GM12878 (cell line): Measurements from ENCODE around the gene C6orf89. TPM values are rescaled to one million over a fixed set of nuclear protein-coding genes. Genes with fewer than 3 reads are reported as not detected.

Experiments used
- ATAC-seq: fragments of 200-7000 bp; cut with Tn5 transposase; 3 replicates; pipeline ENCODE4 v1.9.1; 2020; ENCODE audit warnings: mild to moderate bottlenecking, moderate library complexity
- BruUV-seq: library from RNA; stranded (reverse); fragments of 400-500 nt; replicated peaks from 2 replicates; lab custom pipeline; 2021; lab: Mats Ljungman, UMichigan
- CTCF ChIA-PET: fragments of 300-600 bp; sonication (Branson Sonifier 250); formaldehyde crosslinking; extraction: SDS; loops from one replicate; lab custom pipeline; 2021; ENCODE audit warnings: inconsistent platforms; lab: Yijun Ruan, JAX
- POLR2A ChIA-PET: fragments of 350-600 bp; formaldehyde crosslinking; extraction: SDS; loops from one replicate; lab custom pipeline; 2021; ENCODE audit warnings: inconsistent platforms; lab: Charles Lee
- RAD21 ChIA-PET: fragments of 300-600 bp; sonication (Branson Sonifier 250); formaldehyde crosslinking; loops from one replicate; lab custom pipeline; 2023; ENCODE audit warnings: antibody characterized with exemption; ENCODE audit not compliant: unreplicated experiment; lab: Charles Lee
- SMC1A ChIA-PET: fragments of 300-600 bp; sonication (Branson Sonifier 250); formaldehyde crosslinking; loops from one replicate; lab custom pipeline; 2023; ENCODE audit not compliant: unreplicated experiment, uncharacterized antibody; lab: Charles Lee
- DNase-seq: peaks from one replicate; pipeline ENCODE4 v3.0.0-alpha.2; 2011; ENCODE audit warnings: low read depth, low spot score
- FAIRE-seq: peaks from 3 replicates; lab custom pipeline; 2011; peaks lifted over from hg19 to GRCh38; lab: Jason Lieb, UNC
- H2AFZ ChIP-seq: 2 replicates; pipeline ENCODE4 v1.6.0; 2011; ENCODE audit warnings: low read depth, low read length, control low read depth; ENCODE audit not compliant: control insufficient read depth
- H3K27ac ChIP-seq: 2 replicates; pipeline ENCODE4 v1.5.1; 2011; ENCODE audit warnings: control low read depth; ENCODE audit not compliant: control insufficient read depth, insufficient read depth
- H3K27me3 ChIP-seq, 2 experiments: replicated peaks in 1 of 2; 2 replicates each; pipeline versions ENCODE4 v1.6.0 to v1.6.1; 2011; ENCODE audit warnings: low read length in 1 of 2; ENCODE audit not compliant: control insufficient read depth in 2 of 2, insufficient read depth in 2 of 2
- H3K36me3 ChIP-seq, 2 experiments: 2 replicates each; pipeline ENCODE4 v1.5.1; 2011; ENCODE audit warnings: low read length in 1 of 2; ENCODE audit not compliant: control insufficient read depth in 2 of 2, insufficient read depth in 2 of 2
- H3K4me1 ChIP-seq: 2 replicates; pipeline ENCODE4 v1.6.1; 2011; ENCODE audit warnings: mild to moderate bottlenecking, low read length, moderate library complexity, mixed read lengths; ENCODE audit not compliant: control insufficient read depth, insufficient read depth
- H3K4me2 ChIP-seq: 2 replicates; pipeline ENCODE4 v1.6.0; 2011; ENCODE audit warnings: control low read depth; ENCODE audit not compliant: control insufficient read depth, insufficient read depth
- H3K4me3 ChIP-seq: fragments of 200-600 bp; sonication (generic); 2 replicates; pipeline ENCODE4 v1.5.1; 2016
- H3K79me2 ChIP-seq: 2 replicates; pipeline ENCODE4 v1.6.0; 2011; ENCODE audit warnings: low read length; ENCODE audit not compliant: control insufficient read depth, insufficient read depth
- H3K9ac ChIP-seq: 2 replicates; pipeline ENCODE4 v1.8.0; 2011; ENCODE audit warnings: low read length, control low read depth, mixed read lengths; ENCODE audit not compliant: control insufficient read depth, insufficient read depth
- H3K9me3 ChIP-seq: replicated peaks from 3 replicates; pipeline ENCODE4 v1.5.1; 2011; ENCODE audit warnings: mild to moderate bottlenecking, low read length; ENCODE audit not compliant: control insufficient read depth, insufficient read depth
- H4K20me1 ChIP-seq: 2 replicates; pipeline ENCODE4 v1.6.0; 2011; ENCODE audit not compliant: control insufficient read depth, insufficient read depth
- BMI1 ChIP-seq: fragments of 450-650 bp; IDR thresholded peaks from 2 replicates; pipeline ENCODE4 v1.6.1; 2016; ENCODE audit warnings: mild to moderate bottlenecking, moderate library complexity, borderline replicate concordance
- CBFB ChIP-seq: IDR thresholded peaks from 2 replicates; pipeline ENCODE4 v1.6.1; 2016; ENCODE audit warnings: antibody characterized with exemption, low read depth
- IRF4 ChIP-seq: IDR thresholded peaks from 2 replicates; pipeline ENCODE4 v1.6.1; 2011; ENCODE audit warnings: low read depth, low read length
- MTA3 ChIP-seq: IDR thresholded peaks from 2 replicates; pipeline ENCODE4 v1.6.1; 2012; ENCODE audit warnings: low read length, inconsistent platforms, borderline replicate concordance
- MXI1 ChIP-seq: fragments of 150-350 bp; IDR thresholded peaks from 2 replicates; pipeline ENCODE4 v1.6.1; 2011; ENCODE audit warnings: low read depth, mild to moderate bottlenecking, inconsistent platforms, low read length, improper control_type of control experiment
- MYC ChIP-seq: IDR thresholded peaks from 2 replicates; pipeline ENCODE4 v1.6.1; 2011; ENCODE audit warnings: mild to moderate bottlenecking, low read length, moderate library complexity, inconsistent platforms; ENCODE audit not compliant: insufficient read depth, insufficient replicate concordance, insufficient read length, severe bottlenecking
- SMAD1 ChIP-seq: fragments of 450-650 bp; IDR thresholded peaks from 2 replicates; pipeline ENCODE4 v1.6.1; 2018; ENCODE audit warnings: mild to moderate bottlenecking, low read depth; ENCODE audit not compliant: partially characterized antibody
- WGBS: methylation state at CpG from one replicate; pipeline ENCODE4 v1.1.6; 2016; ENCODE audit warnings: low lambda C conversion rate; ENCODE audit not compliant: insufficient replicate concordance, insufficient coverage; ENCODE audit errors: missing lambda C conversion rate; 5-methylcytosine and 5-hydroxymethylcytosine counted together
- in situ Hi-C: fragments of 300-500 bp; cut with MboI; formaldehyde crosslinking; loops from 9 replicates; pipeline ENCODE4 v1.14.3; 2018; ENCODE audit warnings: mixed read lengths
- intact Hi-C: fragments of 100-400 bp; cut with micrococcal nuclease; formaldehyde crosslinking; loops from one replicate; pipeline ENCODE4 v1.14.2; 2022; ENCODE audit not compliant: unreplicated experiment
- polyA plus RNA-seq, 11 experiments: library from polyadenylated mRNA; depleted of rRNA in 4 of 11; unstranded in 6 of 11; stranded (reverse) in 5 of 11; fragments of >200 nt; fragmentation: Nextera tagmentation in 4 of 11; fragmentation: Illumina TruSeq in 1 of 11; extraction: Ambion mirVana in 4 of 11; extraction: Trizol in 1 of 11; gene quantifications; 1 replicate in 1 of 11; 2 replicates in 10 of 11; pipeline versions ENCODE4 v1.2.1 to v1.2.3, GENCODE V29; 2011 to 2016; ENCODE audit warnings: inconsistent platforms in 2 of 11, missing spikeins in 2 of 11, low read depth in 1 of 11
- total RNA-seq, 4 experiments: library from RNA; depleted of rRNA in 3 of 4; stranded (reverse); fragments of >200 nt in 3 of 4; fragmentation: Illumina TruSeq in 1 of 4; extraction: Trizol in 1 of 4; gene quantifications; 2 replicates each; pipeline versions ENCODE4 v1.2.1 to v1.2.3, GENCODE V29; 2013 to 2021
- TF ChIP-seq, protein P1 (sequence below): IDR thresholded peaks from 2 replicates; pipeline ENCODE4 v1.6.1; 2011; ENCODE audit warnings: low read depth, mild to moderate bottlenecking, low read length, moderate library complexity, borderline replicate concordance; ENCODE audit errors: extremely low read depth
- TF ChIP-seq, protein P2 (sequence below): fragments of 150-350 bp; IDR thresholded peaks from 2 replicates; pipeline ENCODE4 v1.6.1; 2016; ENCODE audit warnings: low read depth, low read length
- TF ChIP-seq, protein P3 (sequence below): IDR thresholded peaks from 2 replicates; pipeline ENCODE4 v1.6.1; 2011; ENCODE audit warnings: mild to moderate bottlenecking, low read depth, low read length, moderate library complexity; ENCODE audit not compliant: insufficient replicate concordance

C6orf89 gene
- total and polyA plus RNA-seq, 10 of the 15 experiments (the other 5 are each of a cell fraction or from before 2014, with no cell fraction given) = 10.8 to 42.7 (median 28.6) TPM

DNA sequence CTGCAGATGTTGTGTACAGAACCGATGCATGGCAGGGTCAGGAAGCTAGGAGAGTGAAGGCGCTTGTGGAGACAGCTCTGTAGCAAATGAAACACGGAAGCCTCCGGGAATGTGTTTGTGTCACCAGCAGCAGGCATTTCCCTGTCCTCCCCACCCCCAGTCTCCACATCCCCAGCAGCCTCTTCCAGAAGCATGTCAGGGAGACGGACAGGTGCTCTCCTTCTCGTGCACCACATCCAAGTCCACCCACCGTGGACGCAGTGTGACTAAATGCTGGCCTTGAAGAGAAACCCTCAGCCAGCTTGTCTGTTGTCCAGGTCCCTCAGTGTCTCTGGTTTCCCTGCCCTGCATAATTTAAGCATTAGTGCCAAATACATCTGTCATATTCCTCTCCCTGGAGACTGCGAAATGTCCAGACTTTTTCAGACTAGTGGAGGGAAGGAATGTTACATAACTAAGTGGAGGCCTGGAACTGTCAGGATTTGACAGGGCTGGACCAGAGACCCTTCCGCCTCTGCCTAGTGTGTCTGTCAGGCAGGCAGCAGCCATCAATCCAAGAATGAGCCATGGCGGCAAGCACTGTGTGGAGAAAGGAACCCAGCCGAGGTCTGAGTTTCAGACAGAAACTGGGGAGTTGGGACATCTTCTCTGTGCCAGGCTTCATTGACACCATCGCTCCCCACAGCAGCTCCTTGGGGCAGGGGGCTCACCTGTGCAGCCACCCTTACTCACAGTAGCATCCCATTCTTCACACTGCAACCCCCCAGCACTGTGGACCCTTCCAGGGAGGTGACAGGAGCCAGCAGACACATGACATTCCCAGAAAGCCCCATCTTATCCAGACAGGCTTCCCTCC is 42.2 kb downstream of the C6orf89 start:
- Histone ChIP-seq H3K9me3 (no peaks in the 10 kb centered on the region), H3K4me3 (no peak overlapping the region), H3K27ac (no peak overlapping the region), H3K79me2 (no peaks in the 10 kb centered on the region), H3K4me1 (peaks cover 12% of the 10 kb centered on the region), H4K20me1 (no peaks in the 10 kb centered on the region), H3K36me3 (peaks cover 0 to 12% of the 10 kb centered on the region in 2 experiments; a peak in 1 of 4 replicates), H2AFZ (no peak overlapping the region), H3K4me2 (no peak overlapping the region), H3K27me3 (no peaks in the 10 kb centered on the region), H3K9ac (no peak overlapping the region)
- in situ Hi-C loops = no loop called here
- DNase-seq (no peak), ATAC-seq (no peak), FAIRE-seq (no peak)
- ChIA-PET SMC1A (interaction anchor here (0.8 to 1.0 kb wide), 2 partner anchors 18 to 28 kb away, joined by 3 read pairs; no protein-coding TSS in a partner anchor), CTCF (interaction anchor here (1.5 to 2.4 kb wide), 2 partner anchors 49 to 91 kb away, joined by 3 to 9 read pairs; no protein-coding TSS in a partner anchor), RAD21 (no interaction called here), POLR2A (no interaction called here)
- no TSS peak for BruUV-seq
- intact Hi-C loops = loop anchor here (1.0 kb wide), 1 partner anchor 43 kb away; the partner anchor contains the start of gene C6orf89
- 93% methylated on average over 13 of the region's 13 CpGs for WGBS
- TF ChIP-seq BMI1 (no peak), MXI1 (no peak)

DNA sequence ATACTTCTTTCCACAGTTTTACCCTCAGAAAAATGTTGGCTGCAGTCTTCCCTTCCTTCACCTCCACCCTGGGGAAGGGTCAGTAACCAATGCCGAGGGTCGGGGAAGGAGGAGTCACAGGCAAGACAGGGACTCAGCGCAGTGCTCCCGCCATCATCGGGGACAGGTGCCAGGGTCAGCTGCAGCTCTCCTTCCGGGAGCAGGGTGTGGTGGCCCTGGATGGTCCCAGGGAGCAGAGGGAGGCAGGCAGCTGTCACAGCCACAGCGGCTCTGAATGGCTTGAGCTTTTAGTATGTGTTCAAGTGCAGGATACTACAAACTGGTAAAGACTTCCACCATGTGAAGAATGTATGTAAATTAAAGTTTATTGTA is 42.8 kb downstream of the C6orf89 start:
- FAIRE-seq (no peak), ATAC-seq (no peak), DNase-seq (no peak)
- Histone ChIP-seq H2AFZ (no peak overlapping the region), H3K9ac (no peak overlapping the region), H3K4me3 (no peak overlapping the region), H3K79me2 (no peaks in the 10 kb centered on the region), H4K20me1 (no peaks in the 10 kb centered on the region), H3K36me3 (peaks cover 0 to 7% of the 10 kb centered on the region in 2 experiments; a peak in 1 of 4 replicates), H3K4me2 (no peak overlapping the region), H3K27me3 (no peaks in the 10 kb centered on the region), H3K9me3 (no peaks in the 10 kb centered on the region), H3K27ac (no peak overlapping the region), H3K4me1 (peaks cover 12% of the 10 kb centered on the region)
- intact Hi-C loops (no loop called here), in situ Hi-C loops (no loop called here)
- ChIA-PET POLR2A (no interaction called here), RAD21 (no interaction called here), CTCF (no interaction called here), SMC1A (no interaction called here)
- BruUV-seq = no TSS peak
- 87% methylated on average over 7 of the region's 7 CpGs for WGBS
- TF ChIP-seq MTA3 (no peak), MYC (no peak), CBFB (no peak), SMAD1 (no peak), IRF4 (no peak)
- TF ChIP-seq, protein P1, sequence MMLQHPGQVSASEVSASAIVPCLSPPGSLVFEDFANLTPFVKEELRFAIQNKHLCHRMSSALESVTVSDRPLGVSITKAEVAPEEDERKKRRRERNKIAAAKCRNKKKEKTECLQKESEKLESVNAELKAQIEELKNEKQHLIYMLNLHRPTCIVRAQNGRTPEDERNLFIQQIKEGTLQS = no peak
- TF ChIP-seq, protein P2, sequence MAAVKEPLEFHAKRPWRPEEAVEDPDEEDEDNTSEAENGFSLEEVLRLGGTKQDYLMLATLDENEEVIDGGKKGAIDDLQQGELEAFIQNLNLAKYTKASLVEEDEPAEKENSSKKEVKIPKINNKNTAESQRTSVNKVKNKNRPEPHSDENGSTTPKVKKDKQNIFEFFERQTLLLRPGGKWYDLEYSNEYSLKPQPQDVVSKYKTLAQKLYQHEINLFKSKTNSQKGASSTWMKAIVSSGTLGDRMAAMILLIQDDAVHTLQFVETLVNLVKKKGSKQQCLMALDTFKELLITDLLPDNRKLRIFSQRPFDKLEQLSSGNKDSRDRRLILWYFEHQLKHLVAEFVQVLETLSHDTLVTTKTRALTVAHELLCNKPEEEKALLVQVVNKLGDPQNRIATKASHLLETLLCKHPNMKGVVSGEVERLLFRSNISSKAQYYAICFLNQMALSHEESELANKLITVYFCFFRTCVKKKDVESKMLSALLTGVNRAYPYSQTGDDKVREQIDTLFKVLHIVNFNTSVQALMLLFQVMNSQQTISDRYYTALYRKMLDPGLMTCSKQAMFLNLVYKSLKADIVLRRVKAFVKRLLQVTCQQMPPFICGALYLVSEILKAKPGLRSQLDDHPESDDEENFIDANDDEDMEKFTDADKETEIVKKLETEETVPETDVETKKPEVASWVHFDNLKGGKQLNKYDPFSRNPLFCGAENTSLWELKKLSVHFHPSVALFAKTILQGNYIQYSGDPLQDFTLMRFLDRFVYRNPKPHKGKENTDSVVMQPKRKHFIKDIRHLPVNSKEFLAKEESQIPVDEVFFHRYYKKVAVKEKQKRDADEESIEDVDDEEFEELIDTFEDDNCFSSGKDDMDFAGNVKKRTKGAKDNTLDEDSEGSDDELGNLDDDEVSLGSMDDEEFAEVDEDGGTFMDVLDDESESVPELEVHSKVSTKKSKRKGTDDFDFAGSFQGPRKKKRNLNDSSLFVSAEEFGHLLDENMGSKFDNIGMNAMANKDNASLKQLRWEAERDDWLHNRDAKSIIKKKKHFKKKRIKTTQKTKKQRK = no peak
- TF ChIP-seq, protein P3, sequence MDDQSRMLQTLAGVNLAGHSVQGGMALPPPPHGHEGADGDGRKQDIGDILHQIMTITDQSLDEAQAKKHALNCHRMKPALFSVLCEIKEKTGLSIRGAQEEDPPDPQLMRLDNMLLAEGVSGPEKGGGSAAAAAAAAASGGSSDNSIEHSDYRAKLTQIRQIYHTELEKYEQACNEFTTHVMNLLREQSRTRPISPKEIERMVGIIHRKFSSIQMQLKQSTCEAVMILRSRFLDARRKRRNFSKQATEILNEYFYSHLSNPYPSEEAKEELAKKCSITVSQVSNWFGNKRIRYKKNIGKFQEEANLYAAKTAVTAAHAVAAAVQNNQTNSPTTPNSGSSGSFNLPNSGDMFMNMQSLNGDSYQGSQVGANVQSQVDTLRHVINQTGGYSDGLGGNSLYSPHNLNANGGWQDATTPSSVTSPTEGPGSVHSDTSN = no peak
